RWPE1 (cell line): ENCODE results near the gene TSR3.

Experiments used
- CTCF ChIA-PET: fragments of 350-600 bp; sonication (Branson Sonifier 250); formaldehyde crosslinking; extraction: SDS; loops from one replicate; lab custom pipeline; 2021; lab: Yijun Ruan, JAX
- POLR2A ChIA-PET: fragments of 400-600 bp; formaldehyde crosslinking; extraction: SDS; loops from one replicate; lab custom pipeline; 2020; ENCODE audit warnings: antibody characterized with exemption; ENCODE audit not compliant: low non-redundant PET; lab: Yijun Ruan, JAX
- DNase-seq: peaks from one replicate; pipeline ENCODE4 v3.0.0; 2012; ENCODE audit warnings: low spot score
- H3K27ac ChIP-seq: fragments of 450-650 bp; 2 replicates; pipeline ENCODE4 v1.5.1; 2017
- CTCF ChIP-seq: fragments of 450-650 bp; conservative IDR thresholded peaks from 2 replicates; pipeline ENCODE4 v1.5.1; 2017; ENCODE audit warnings: low read depth, mild to moderate bottlenecking

The TSR3 gene

GRCh38 chr16:1374418-1375297 is 23.0 kb upstream of the TSR3 start:
- no peak overlapping the region for H3K27ac ChIP-seq
- CTCF ChIA-PET: interaction anchor here (1.4 kb wide), 1 partner anchor 12 kb away, joined by 8 read pairs; no protein-coding TSS in a partner anchor
- POLR2A ChIA-PET: no interaction called here
- no peak for TF ChIP-seq CTCF
- DNase-seq: no peak

- POLR2A ChIA-PET: no interaction called here
- CTCF ChIA-PET: no interaction called here
- no peak for DNase-seq
- H3K27ac ChIP-seq: no peak overlapping the region
- TF ChIP-seq CTCF: no peak
Measured at GRCh38 chr16:1372292-1372950, 20.7 kb upstream of the TSR3 start.

GRCh38 chr16:1371054-1371978 is 19.6 kb upstream of the TSR3 start:
- POLR2A ChIA-PET: no interaction called here
- H3K27ac ChIP-seq: no peak overlapping the region
- TF ChIP-seq CTCF: no peak
- CTCF ChIA-PET: interaction anchor here (0.6 kb wide), 1 partner anchor 432 kb away, joined by 4 read pairs; no protein-coding TSS in a partner anchor
- no peak for DNase-seq

- CTCF ChIA-PET: interaction anchor here (0.6 kb wide), 1 partner anchor 75 kb away, joined by 8 read pairs; no protein-coding TSS in a partner anchor
- POLR2A ChIA-PET: interaction anchor here (0.6 kb wide), 1 partner anchor 20 kb away, joined by 3 read pairs; no protein-coding TSS in a partner anchor
- no peak for TF ChIP-seq CTCF
Measured at GRCh38 chr16:1367486-1368174, 16.0 kb upstream of the TSR3 start.

GRCh38 chr16:1366712-1367299 is 15.1 kb upstream of the TSR3 start:
- ChIA-PET POLR2A (no interaction called here), CTCF (no interaction called here)
- no peak for TF ChIP-seq CTCF

More at GRCh38 chr16:1367486-1368174, 16.0 kb upstream of the TSR3 start:
- H3K27ac ChIP-seq: peak overlapping the region; percentile 11; the same call in 1 of the 2 replicates
- DNase-seq: no peak

More at GRCh38 chr16:1366712-1367299, 15.1 kb upstream of the TSR3 start:
- no peak for DNase-seq
- H3K27ac ChIP-seq: peak overlapping the region; percentile 38; the same call in 1 of the 2 replicates
